Cardiac muscle cell (in vitro differentiated cells and primary cell): ENCODE data around the gene ERC1. TPM values are rescaled to one million over a fixed set of nuclear protein-coding genes. Genes with fewer than 3 reads are reported as not detected.
"Not testable (repeated sequence)": the region's sequence is repeated elsewhere in the genome, so short reads cannot be mapped to it uniquely, and the experiment has no call there.

Experiments
- DNase-seq, 2 donors: peaks; one replicate each; pipeline versions ENCODE4 v3.0.0 to v3.0.0-alpha.2; 2010 to 2017; ENCODE audit warnings: low read depth in 1 of 2, low spot score in 1 of 2
- H3K27ac ChIP-seq: fragments of 200-600 bp; sonication (generic); 2 replicates; pipeline ENCODE4 v1.5.1; 2016
- H3K27me3 ChIP-seq: fragments of 200-600 bp; sonication (generic); 2 replicates; pipeline ENCODE4 v1.6.0; 2016; ENCODE audit warnings: control low read depth
- H3K36me3 ChIP-seq: fragments of 200-600 bp; sonication (generic); 2 replicates; pipeline ENCODE4 v1.5.1; 2016; ENCODE audit warnings: control low read depth
- H3K4me1 ChIP-seq: fragments of 200-600 bp; sonication (generic); 2 replicates; pipeline ENCODE4 v1.8.1; 2017; ENCODE audit warnings: low read depth, mild to moderate bottlenecking, mixed run types
- H3K4me3 ChIP-seq: fragments of 200-600 bp; sonication (generic); 2 replicates; pipeline ENCODE4 v1.5.1; 2016; ENCODE audit warnings: mild to moderate bottlenecking
- H3K9me3 ChIP-seq: fragments of 200-600 bp; sonication (generic); 2 replicates; pipeline ENCODE4 v1.5.1; 2017; ENCODE audit warnings: low read depth, mild to moderate bottlenecking, control low read depth
- CTCF ChIP-seq: IDR thresholded peaks from 2 replicates; pipeline ENCODE4 v1.5.1; 2012; ENCODE audit warnings: low read depth, mild to moderate bottlenecking, low read length
- polyA plus RNA-seq: library from polyadenylated mRNA; unstranded; fragments of >200 nt; fragmentation: Nextera tagmentation; extraction: Ambion mirVana; gene quantifications from 2 replicates; pipeline ENCODE4 v1.2.1, GENCODE V29; 2016
- total RNA-seq: library from RNA; depleted of rRNA; stranded (reverse); fragments of >200 nt; gene quantifications from 2 replicates; pipeline ENCODE4 v1.2.3, GENCODE V29; 2016

The ERC1 gene
- total and polyA plus RNA-seq, 2 experiments from 2014 or later, result 34.1 to 46.3 TPM

- Histone ChIP-seq H3K27me3 (no peaks in the 10 kb centered on the region), H3K9me3 (no peaks in the 10 kb centered on the region), H3K27ac (no peak overlapping the region), H3K4me1 (peaks cover 5% of the 10 kb centered on the region), H3K4me3 (no peak overlapping the region), H3K36me3 (no peaks in the 10 kb centered on the region)
- peak; percentile 82 for TF ChIP-seq CTCF
- DNase-seq, result peak; percentile 67 to 77
These were observed 102.2 kb downstream of the ERC1 start for GRCh38 chr12:1093166-1093751.

GRCh38 chr12:1094714-1095113 is 103.7 kb downstream of the ERC1 start:
- Histone ChIP-seq H3K9me3 (no peaks in the 10 kb centered on the region), H3K4me3 (no peak overlapping the region), H3K36me3 (no peaks in the 10 kb centered on the region), H3K27ac (no peak overlapping the region), H3K27me3 (no peaks in the 10 kb centered on the region), H3K4me1 (peaks cover 14% of the 10 kb centered on the region)
- DNase-seq, result no peak
- TF ChIP-seq CTCF, result no peak

GRCh38 chr12:1099158-1099557 is 108.1 kb downstream of the ERC1 start:
- DNase-seq, result no peak
- Histone ChIP-seq H3K27me3 (no peaks in the 10 kb centered on the region), H3K4me1 (peaks cover 45% of the 10 kb centered on the region), H3K36me3 (no peaks in the 10 kb centered on the region), H3K4me3 (no peak overlapping the region), H3K9me3 (no peaks in the 10 kb centered on the region), H3K27ac (no peak overlapping the region)
- TF ChIP-seq CTCF, result no peak

- H3K4me3 ChIP-seq, H3K27me3 ChIP-seq, DNase-seq, H3K36me3 ChIP-seq, H3K9me3 ChIP-seq: not testable (repeated sequence)
- H3K27ac ChIP-seq, result peak overlapping the region; percentile 58
- peaks cover 49% of the 10 kb centered on the region for H3K4me1 ChIP-seq
These were observed 108.6 kb downstream of the ERC1 start for GRCh38 chr12:1099618-1100017.

GRCh38 chr12:1102115-1102514 is 111.1 kb downstream of the ERC1 start:
- no peaks in the 10 kb centered on the region for H3K9me3 ChIP-seq
- DNase-seq, result no peak
- H3K36me3 ChIP-seq, result no peaks in the 10 kb centered on the region
- no peak for TF ChIP-seq CTCF
- no peak overlapping the region for H3K4me3 ChIP-seq
- no peaks in the 10 kb centered on the region for H3K27me3 ChIP-seq
- H3K4me1 ChIP-seq, result peaks cover 43% of the 10 kb centered on the region
- no peak overlapping the region for H3K27ac ChIP-seq

GRCh38 chr12:1102791-1103450 is 111.9 kb downstream of the ERC1 start:
- no peak for TF ChIP-seq CTCF
- Histone ChIP-seq H3K4me1 (peaks cover 43% of the 10 kb centered on the region), H3K9me3 (no peaks in the 10 kb centered on the region), H3K27ac (peak overlapping the region; percentile 31), H3K4me3 (no peak overlapping the region), H3K27me3 (no peaks in the 10 kb centered on the region), H3K36me3 (no peaks in the 10 kb centered on the region)
- peak in 1 of 2 donors; percentile 49 for DNase-seq
